B cell (primary cell): ENCODE data around the gene RAB15. TPM values are rescaled to one million over a fixed set of nuclear protein-coding genes. Genes with fewer than 3 reads are reported as not detected.

ENCODE experiments used
- ATAC-seq: fragments of 200-7000 bp; cut with Tn5 transposase; one replicate; pipeline ENCODE4 v1.10.0; 2021; ENCODE audit warnings: low read depth, mild to moderate bottlenecking, moderate number of reproducible peaks, moderate library complexity
- CTCF ChIA-PET: fragments of 350-600 bp; sonication (Branson Sonifier 250); formaldehyde crosslinking; loops from one replicate; lab custom pipeline; 2021; ENCODE audit warnings: antibody characterized with exemption, inconsistent platforms; lab: Charles Lee
- POLR2A ChIA-PET: fragments of 350-600 bp; sonication (Branson Sonifier 250); formaldehyde crosslinking; loops from one replicate; lab custom pipeline; 2021; ENCODE audit warnings: antibody characterized with exemption; lab: Charles Lee
- DNase-seq: peaks from one replicate; pipeline ENCODE4 v3.0.0; 2013
- H2AFZ ChIP-seq: 2 replicates; pipeline ENCODE4 v1.6.1; 2012; ENCODE audit warnings: mild to moderate bottlenecking, low read depth, low read length; ENCODE audit not compliant: insufficient read depth, poor library complexity, severe bottlenecking
- H3K27ac ChIP-seq, 2 donors: 1 replicate in 1 of 2; 2 replicates in 1 of 2; pipeline ENCODE4 v1.5.1; 2012 to 2013; ENCODE audit warnings: low read length in 2 of 2, mild to moderate bottlenecking in 2 of 2, moderate library complexity in 1 of 2
- H3K27me3 ChIP-seq, 4 experiments: fragments of 200-600 bp in 1 of 4; sonication (generic) in 1 of 4; replicated peaks in 1 of 4; 1 replicate in 2 of 4; 2 replicates in 2 of 4; pipeline versions ENCODE4 v1.6.1 to v1.7.0; 2013 to 2016; ENCODE audit warnings: low read length in 3 of 4, mild to moderate bottlenecking in 2 of 4, mixed read lengths in 1 of 4, moderate library complexity in 1 of 4; ENCODE audit not compliant: insufficient read depth in 4 of 4, control insufficient read depth in 3 of 4; ENCODE audit errors: control extremely low read depth in 1 of 4
- H3K36me3 ChIP-seq, 2 experiments: replicated peaks in 1 of 2; 1 replicate in 1 of 2; 2 replicates in 1 of 2; pipeline versions ENCODE4 v1.6.1 to v1.7.1; 2013; ENCODE audit warnings: low read length in 1 of 2; ENCODE audit not compliant: insufficient read depth in 2 of 2, control insufficient read depth in 1 of 2; ENCODE audit errors: control extremely low read depth in 1 of 2, extremely low read depth in 1 of 2
- H3K4me1 ChIP-seq, 2 donors: fragments of 200-600 bp in 1 of 2; sonication (generic) in 1 of 2; 1 replicate in 1 of 2; 2 replicates in 1 of 2; pipeline versions ENCODE4 v1.5.1 to v1.6.1; 2013 to 2017; ENCODE audit warnings: low read length in 2 of 2; ENCODE audit not compliant: control insufficient read depth in 2 of 2, insufficient read depth in 2 of 2
- H3K4me2 ChIP-seq: replicated peaks from 2 replicates; pipeline ENCODE3; 2012; ENCODE audit warnings: mild to moderate bottlenecking, low read depth, low read length; ENCODE audit not compliant: poor library complexity, severe bottlenecking
- H3K4me3 ChIP-seq, 5 experiments: fragments of 200-600 bp in 1 of 5; sonication (generic) in 1 of 5; 1 replicate in 3 of 5; 2 replicates in 2 of 5; pipeline versions ENCODE4 v1.5.1 to v1.7.0; 2011 to 2016; ENCODE audit warnings: low read length in 4 of 5, mild to moderate bottlenecking in 4 of 5, low read depth in 2 of 5, control low read depth in 1 of 5, moderate library complexity in 1 of 5; ENCODE audit not compliant: insufficient read depth in 1 of 5; ENCODE audit errors: control extremely low read depth in 1 of 5, extremely low read depth in 1 of 5
- H3K79me2 ChIP-seq: fragments of 200-600 bp; sonication (generic); one replicate; pipeline ENCODE4 v1.6.0; 2016; ENCODE audit warnings: low read length; ENCODE audit not compliant: control insufficient read depth, insufficient read depth
- H3K9ac ChIP-seq: fragments of 200-600 bp; sonication (generic); 2 replicates; pipeline ENCODE4 v1.6.1; 2017; ENCODE audit warnings: mild to moderate bottlenecking, low read length, moderate library complexity
- H3K9me3 ChIP-seq, 3 donors: one replicate each; pipeline versions ENCODE4 v1.6.1 to v1.7.1; 2013; ENCODE audit warnings: low read length in 2 of 3; ENCODE audit not compliant: control insufficient read depth in 2 of 3, insufficient read depth in 1 of 3; ENCODE audit errors: control extremely low read depth in 1 of 3
- H4K20me1 ChIP-seq: 2 replicates; pipeline ENCODE4 v1.6.0; 2012; ENCODE audit warnings: mild to moderate bottlenecking, low read length; ENCODE audit not compliant: insufficient read depth, control insufficient read depth, poor library complexity, severe bottlenecking
- H3K27ac Mint-ChIP-seq: one replicate; pipeline ENCODE4 v1.8.0; 2021; ENCODE audit warnings: mixed read lengths
- H3K27me3 Mint-ChIP-seq: one replicate; pipeline ENCODE4 v1.8.0; 2021; ENCODE audit warnings: mixed read lengths
- H3K4me1 Mint-ChIP-seq: one replicate; pipeline ENCODE4 v1.8.0; 2021; ENCODE audit warnings: mixed read lengths
- H3K4me3 Mint-ChIP-seq: one replicate; pipeline ENCODE4 v1.8.0; 2021; ENCODE audit warnings: mixed read lengths
- H3K9me3 Mint-ChIP-seq: one replicate; pipeline ENCODE4 v1.8.0; 2022; ENCODE audit warnings: mixed read lengths; ENCODE audit not compliant: insufficient read depth
- EZH2 ChIP-seq: IDR thresholded peaks from 2 replicates; pipeline ENCODE4 v1.6.1; 2012; ENCODE audit warnings: borderline replicate concordance, low read depth, mild to moderate bottlenecking, moderate library complexity, low read length; ENCODE audit not compliant: insufficient read depth, poor library complexity, severe bottlenecking
- WGBS: methylation state at CpG from one replicate; pipeline ENCODE4 v1.1.5; 2013; ENCODE audit warnings: missing lambda C conversion rate; ENCODE audit not compliant: insufficient coverage; 5-methylcytosine and 5-hydroxymethylcytosine counted together
- intact Hi-C: fragments of 100-400 bp; cut with micrococcal nuclease; formaldehyde crosslinking; loops from one replicate; pipeline ENCODE4 v1.10.0; 2022
- polyA plus RNA-seq: library from polyadenylated mRNA; depleted of rRNA; stranded (reverse); fragments of >200 nt; gene quantifications from 2 replicates; pipeline ENCODE4 v1.2.3, GENCODE V29; 2012
- total RNA-seq, 2 donors: library from RNA; stranded (reverse); fragments of 120-200 nt in 1 of 2; gene quantifications; 1 replicate in 1 of 2; 2 replicates in 1 of 2; pipeline versions ENCODE4 v1.2.3 to v1.2.4, GENCODE V29; 2013 to 2022
- TF ChIP-seq, protein P1 (sequence below): fragments of 200-600 bp; IDR thresholded peaks from one replicate; pipeline ENCODE4 v1.8.0; 2022; ENCODE audit warnings: antibody characterized with exemption, mild to moderate bottlenecking

RAB15 gene
- total and polyA plus RNA-seq, 2 donors (not counting 1 experiment from before 2014, with no cell fraction given): 0.17 to 0.19 TPM

DNA sequence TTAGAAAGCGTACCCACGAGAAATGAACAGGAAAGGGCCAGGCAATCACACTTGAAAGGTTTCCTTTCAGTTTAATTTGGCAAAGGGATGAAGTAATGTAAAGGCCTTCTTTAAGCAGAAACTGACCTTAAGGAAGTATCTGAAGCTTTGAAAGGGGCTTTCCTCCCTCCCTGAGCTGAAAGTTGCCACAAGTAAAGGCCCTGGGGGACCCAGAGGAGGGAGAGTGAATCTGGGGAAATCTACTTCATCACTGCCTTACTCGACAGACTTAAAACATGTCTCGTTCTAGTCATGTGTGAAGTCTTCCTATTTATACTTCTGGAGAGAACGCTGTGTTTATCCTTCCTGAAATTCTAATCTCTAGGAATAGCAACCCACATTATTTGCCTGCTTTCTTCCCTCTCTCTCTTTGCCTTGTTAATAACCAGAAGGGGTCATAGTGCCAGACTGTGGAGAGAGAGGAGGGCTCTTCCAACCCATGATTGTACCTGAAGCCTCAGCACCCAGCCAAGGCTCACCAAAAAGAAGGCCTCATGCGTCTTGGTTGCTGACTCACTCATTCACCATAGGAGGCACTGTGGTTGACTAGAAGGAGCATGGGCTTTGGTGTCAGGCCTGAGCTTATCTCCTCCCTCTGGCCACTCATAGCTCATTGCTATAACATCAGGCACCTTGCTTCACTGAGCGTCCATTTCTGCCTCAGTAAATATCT, 19.4 kb downstream of the RAB15 start:
- no peaks in the 10 kb centered on the region for H3K27me3 Mint-ChIP-seq
- POLR2A ChIA-PET: no interaction called here
- no peak for ATAC-seq

DNA sequence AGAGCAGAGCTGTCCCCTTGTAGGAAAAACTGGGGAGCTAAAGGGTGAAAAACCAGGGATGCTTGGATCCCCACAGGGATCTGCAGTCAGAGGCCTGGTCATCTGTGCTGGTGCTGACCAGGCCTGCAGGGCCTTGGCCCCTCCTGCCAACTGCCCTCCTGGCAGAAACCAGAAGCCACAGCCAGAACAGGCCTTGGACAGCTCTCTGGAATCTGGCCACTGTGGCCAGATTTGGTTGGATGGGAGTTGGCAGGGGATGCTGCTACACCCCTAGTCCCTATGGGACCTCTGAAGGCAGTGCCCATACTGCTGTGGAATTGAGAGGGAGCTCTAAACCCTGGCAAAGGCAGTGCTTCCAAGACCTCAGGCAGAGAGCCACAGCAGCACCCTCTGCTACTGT, 20.4 kb downstream of the RAB15 start:
- H4K20me1 ChIP-seq: no peaks in the 10 kb centered on the region
- intact Hi-C loops: no loop called here
- DNase-seq (no peak), ATAC-seq (no peak)
- POLR2A ChIA-PET: no interaction called here
- no peak overlapping the region for H3K4me3 Mint-ChIP-seq
- H3K9me3 Mint-ChIP-seq: no peaks in the 10 kb centered on the region
- no peak overlapping the region for H3K9ac ChIP-seq
- no peaks in the 10 kb centered on the region for H3K27me3 Mint-ChIP-seq
- no peaks in the 10 kb centered on the region for H3K36me3 ChIP-seq
- no peak overlapping the region for H2AFZ ChIP-seq
- H3K27ac Mint-ChIP-seq: no peak overlapping the region
- no peak overlapping the region for H3K27ac ChIP-seq
- peaks cover 0 to 9% of the 10 kb centered on the region in 2 donors for H3K4me1 ChIP-seq
- H3K4me1 Mint-ChIP-seq: peaks cover 9% of the 10 kb centered on the region
- CTCF ChIA-PET: no interaction called here
- H3K27me3 ChIP-seq: no peaks in the 10 kb centered on the region
- H3K9me3 ChIP-seq: no peaks in the 10 kb centered on the region
- no peak for TF ChIP-seq EZH2
- TF ChIP-seq, protein P1, sequence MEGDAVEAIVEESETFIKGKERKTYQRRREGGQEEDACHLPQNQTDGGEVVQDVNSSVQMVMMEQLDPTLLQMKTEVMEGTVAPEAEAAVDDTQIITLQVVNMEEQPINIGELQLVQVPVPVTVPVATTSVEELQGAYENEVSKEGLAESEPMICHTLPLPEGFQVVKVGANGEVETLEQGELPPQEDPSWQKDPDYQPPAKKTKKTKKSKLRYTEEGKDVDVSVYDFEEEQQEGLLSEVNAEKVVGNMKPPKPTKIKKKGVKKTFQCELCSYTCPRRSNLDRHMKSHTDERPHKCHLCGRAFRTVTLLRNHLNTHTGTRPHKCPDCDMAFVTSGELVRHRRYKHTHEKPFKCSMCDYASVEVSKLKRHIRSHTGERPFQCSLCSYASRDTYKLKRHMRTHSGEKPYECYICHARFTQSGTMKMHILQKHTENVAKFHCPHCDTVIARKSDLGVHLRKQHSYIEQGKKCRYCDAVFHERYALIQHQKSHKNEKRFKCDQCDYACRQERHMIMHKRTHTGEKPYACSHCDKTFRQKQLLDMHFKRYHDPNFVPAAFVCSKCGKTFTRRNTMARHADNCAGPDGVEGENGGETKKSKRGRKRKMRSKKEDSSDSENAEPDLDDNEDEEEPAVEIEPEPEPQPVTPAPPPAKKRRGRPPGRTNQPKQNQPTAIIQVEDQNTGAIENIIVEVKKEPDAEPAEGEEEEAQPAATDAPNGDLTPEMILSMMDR: no peak
- no peaks in the 10 kb centered on the region for H3K79me2 ChIP-seq
- H3K4me2 ChIP-seq: no peak overlapping the region
- no peak overlapping the region for H3K4me3 ChIP-seq

More for the DNA sequence above, 19.4 kb downstream of the RAB15 start:
- Histone ChIP-seq H3K9me3 (no peaks in the 10 kb centered on the region), H4K20me1 (no peaks in the 10 kb centered on the region), H3K4me3 (no peak overlapping the region), H3K79me2 (no peaks in the 10 kb centered on the region), H3K27me3 (no peaks in the 10 kb centered on the region), H3K36me3 (no peaks in the 10 kb centered on the region), H3K4me2 (peak overlapping the region; percentile 29), H3K9ac (no peak overlapping the region), H2AFZ (no peak overlapping the region), H3K27ac (peak overlapping the region in 1 of 2 donors; percentile 7), H3K4me1 (peaks cover 0 to 9% of the 10 kb centered on the region in 2 donors)
- no peak overlapping the region for H3K27ac Mint-ChIP-seq
- no peak for DNase-seq
- intact Hi-C loops: no loop called here
- no peak for TF ChIP-seq EZH2
- TF ChIP-seq, protein P1: no peak
- H3K9me3 Mint-ChIP-seq: no peaks in the 10 kb centered on the region
- WGBS: 83% methylated on average over 1 of the region's 7 CpGs
- H3K4me1 Mint-ChIP-seq: peaks cover 7% of the 10 kb centered on the region
- CTCF ChIA-PET: interaction anchor here (1.1 kb wide), 2 partner anchors 9 to 29 kb away, joined by 3 to 4 read pairs; no protein-coding TSS in a partner anchor
- no peak overlapping the region for H3K4me3 Mint-ChIP-seq
